HG02970 (cell line): ENCODE results near the gene IGFN1.
"Not testable (repeated sequence)": the region's sequence is repeated elsewhere in the genome, so short reads cannot be mapped to it uniquely, and the experiment has no call there.

ENCODE experiments used
- ATAC-seq: cut with Tn5 transposase; IDR thresholded peaks from one replicate; pipeline ENCODE4 v1.9.1; 2021; ENCODE audit warnings: mild to moderate bottlenecking, moderate library complexity, moderate number of reproducible peaks; ENCODE audit not compliant: unreplicated experiment, low FRiP score

Gene IGFN1

DNA sequence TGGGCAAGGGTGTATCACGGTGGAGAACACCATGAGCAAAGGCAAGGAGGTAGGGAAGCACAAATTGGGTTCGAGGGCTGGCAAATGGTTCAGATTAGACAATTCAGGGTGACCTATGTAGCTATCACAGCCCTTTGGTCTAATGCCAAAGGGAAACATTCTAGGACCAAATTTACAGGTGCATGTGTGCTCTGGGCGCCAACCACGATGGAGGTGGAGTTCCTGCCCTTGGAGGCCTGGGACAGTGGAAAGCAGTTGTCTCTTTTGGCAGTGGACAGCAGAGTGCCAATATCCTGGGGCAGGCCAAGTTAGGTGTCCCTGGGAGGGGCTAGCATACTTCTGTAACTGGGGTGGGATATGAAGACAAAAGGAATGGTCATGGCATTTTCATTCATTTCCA is 40.1 kb downstream of the IGFN1 start:
- no peak for ATAC-seq

DNA sequence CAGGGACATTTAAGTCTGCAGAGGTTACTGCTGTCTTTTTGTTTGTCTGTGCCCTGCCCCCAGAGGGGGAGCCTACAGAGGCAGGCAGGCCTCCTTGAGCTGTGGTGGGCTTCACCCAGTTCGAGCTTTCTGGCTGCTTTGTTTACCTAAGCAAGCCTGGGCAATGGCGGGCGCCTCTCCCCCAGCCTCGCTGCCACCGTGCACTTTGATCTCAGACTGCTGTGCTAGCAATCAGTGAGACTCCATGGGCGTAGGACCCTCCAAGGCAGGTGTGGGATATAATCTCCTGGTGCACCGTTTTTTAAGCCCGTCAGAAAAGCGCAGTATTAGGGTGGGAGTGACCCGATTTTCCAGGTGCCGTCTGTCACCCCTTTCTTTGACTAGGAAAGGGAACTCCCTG is 49.0 kb downstream of the IGFN1 start:
- ATAC-seq = not testable (repeated sequence)

DNA sequence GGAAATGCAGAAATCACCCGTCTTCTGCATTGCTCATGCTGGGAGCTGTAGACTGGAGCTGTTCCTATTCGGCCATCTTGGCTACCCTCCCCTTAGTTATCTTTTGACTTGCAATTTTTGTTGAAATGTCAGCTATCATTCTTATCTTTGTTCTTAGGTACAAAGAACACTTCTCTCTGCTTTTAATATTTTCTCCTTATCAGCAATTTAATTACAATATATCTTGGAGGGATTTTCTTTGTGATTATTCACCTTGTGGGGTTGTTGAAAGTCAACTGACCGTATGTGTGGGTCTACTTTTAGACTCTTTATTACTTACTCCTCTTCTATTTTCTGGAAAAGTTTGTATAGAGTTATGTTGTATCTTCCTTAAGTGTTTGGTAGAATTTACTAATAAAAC is 49.5 kb downstream of the IGFN1 start:
- no peak for ATAC-seq

DNA sequence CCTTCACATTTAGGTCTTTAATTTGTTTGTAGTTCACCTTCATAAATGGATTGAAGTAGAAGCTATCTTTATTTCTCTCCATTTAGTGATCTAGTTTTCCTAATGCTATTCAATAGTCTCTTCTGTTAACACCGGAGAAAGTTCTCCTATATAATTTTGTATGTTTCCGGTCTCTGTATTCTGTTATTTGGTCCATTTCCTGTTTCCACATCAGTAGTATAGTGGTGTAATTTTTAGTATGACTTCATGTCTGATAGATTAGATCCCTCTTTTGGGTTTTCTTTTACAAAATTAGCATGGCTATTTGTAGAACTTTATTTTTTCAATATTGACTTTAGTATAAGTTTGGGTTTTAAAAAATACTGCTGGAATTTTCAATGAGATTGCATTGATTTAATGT is 51.1 kb downstream of the IGFN1 start:
- no peak for ATAC-seq

DNA sequence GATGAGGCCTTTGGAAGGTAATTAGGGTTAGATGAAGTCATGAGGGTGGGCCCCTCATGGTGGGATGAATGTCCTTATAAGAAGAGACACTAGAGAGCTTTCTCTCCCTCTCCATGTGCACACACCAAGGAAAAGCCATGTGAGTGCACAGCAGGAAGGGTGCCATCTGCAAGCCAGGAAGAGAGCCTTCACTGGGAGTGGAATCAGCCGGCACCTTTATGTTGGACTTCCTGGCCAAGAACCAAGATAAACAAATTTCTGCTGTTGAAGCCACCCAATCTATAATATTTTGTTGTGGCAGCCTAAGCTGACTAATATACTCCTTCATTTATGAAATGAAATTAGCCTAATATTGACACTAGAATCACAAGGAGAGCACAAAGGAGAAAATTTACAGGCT is 54.5 kb downstream of the IGFN1 start:
- no peak for ATAC-seq

DNA sequence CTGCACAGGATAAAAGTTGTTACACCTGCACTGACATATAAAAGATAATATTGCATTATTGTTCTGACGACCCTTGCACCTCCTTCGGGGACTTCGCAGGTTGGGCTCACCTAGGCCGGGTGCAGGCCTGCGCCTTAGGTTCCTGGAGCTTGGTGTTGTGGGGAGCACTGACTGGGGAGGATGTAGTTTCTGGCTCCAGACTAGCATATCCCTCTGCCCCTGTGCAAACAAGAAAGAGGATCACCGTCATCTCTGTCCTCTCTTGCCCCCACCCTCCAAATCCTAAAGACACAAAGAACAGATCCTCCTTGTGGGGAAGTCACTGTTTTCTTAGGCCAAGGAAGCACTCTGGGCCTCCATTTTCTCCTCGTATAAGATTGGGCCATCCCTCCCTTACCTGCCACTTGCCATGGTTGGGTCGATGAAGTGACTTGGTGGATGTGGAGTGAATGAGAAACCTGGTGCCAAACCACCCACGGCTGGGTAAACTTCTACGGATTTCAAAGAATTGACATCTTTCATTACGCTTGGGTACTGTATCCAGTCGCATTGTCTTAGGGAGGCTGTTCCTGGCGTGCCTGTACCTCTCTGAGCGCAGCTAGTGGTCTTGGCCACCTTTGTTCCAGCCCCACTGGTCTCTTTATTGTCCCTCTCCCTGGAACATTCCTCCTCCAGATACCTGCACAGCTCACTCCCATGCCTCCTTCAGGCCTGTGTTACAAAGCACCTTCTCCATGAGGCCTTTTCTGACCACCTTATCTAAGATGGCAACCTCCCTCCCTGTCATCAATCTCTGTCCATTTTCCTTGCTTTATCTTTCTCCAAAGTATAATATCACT is 58.3 kb downstream of the IGFN1 start:
- ATAC-seq = no peak

DNA sequence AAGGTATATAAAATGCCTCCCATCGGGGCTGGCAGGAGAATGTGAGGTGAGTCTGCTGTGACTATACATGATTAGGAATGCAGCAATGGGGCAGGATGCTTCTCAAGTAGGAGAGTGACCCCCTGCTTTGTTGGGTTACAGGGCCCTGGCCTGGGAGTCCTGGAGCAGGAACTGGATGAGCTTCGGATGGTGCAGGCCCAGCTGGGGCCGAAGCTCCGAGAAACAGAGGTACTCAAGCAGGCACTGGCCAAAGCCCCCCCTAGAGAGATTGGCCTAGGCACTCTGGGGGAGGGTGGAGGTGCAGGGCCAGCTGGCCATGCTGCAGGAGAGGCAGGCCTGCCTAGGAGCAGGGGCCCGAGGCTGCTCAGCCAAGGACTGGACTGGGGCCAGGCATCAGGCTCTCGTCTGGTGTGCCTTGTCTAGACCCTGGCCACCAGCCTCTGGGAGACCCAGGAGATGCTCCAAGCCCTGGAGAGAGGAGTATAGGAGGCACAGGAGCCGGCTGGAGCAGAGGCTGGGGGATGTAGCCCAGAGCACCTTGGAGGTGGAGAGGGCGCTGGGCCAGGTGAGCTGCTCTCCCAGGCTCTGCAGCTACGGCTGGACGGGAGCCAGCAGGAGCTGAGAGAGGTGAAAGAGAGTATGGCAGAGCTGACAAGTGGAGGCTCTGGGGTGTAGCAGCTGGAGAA is 59.8 kb downstream of the IGFN1 start:
- ATAC-seq = no peak

DNA sequence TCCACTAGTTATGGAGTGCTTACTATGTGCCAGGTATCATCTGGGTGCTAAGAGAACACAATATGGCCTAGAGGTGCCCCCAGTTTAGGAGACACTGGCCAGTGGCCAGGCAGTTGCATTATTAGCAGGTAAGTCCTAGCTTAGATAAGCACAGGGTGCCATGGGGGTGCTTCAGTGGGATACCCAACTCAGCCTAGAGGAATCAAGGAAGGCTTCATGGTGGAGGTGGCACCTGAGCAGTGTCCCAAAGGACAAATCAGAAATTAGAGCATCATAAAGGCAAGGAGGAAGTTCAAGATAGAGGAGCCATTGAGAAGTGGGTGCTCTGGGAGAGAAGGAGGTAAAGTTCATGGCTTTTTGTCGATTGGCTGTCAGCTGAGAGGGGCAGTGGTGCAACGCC is 60.8 kb downstream of the IGFN1 start:
- no peak for ATAC-seq

DNA sequence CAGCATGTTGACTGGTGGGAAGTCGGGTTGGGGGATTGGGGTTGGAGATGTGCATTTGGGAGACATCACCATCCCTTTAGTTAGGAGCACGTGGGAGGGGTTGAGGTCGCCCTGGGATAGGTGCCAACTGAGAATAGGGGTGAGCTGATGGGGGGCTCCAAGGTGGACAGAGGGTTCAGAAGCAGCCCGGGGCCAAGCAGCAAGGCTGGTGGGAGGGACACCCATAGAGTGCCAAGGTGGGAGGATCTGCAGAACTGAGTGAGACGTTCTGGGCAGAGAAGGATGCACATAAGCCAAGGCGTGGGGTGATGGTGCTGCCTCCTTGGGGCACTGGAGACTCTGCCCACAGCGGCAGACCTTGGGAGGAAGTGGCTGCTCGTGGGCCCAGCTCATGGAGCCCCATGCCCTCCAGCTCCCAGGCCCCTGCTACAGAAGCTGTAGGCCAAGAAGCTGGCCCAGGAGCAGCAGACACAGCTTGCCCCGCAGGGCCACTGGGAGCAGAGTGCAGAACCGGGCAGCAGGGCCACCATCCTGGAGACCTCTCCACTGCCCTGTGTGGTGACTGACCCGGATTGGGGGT is 61.3 kb downstream of the IGFN1 start:
- no peak for ATAC-seq

DNA sequence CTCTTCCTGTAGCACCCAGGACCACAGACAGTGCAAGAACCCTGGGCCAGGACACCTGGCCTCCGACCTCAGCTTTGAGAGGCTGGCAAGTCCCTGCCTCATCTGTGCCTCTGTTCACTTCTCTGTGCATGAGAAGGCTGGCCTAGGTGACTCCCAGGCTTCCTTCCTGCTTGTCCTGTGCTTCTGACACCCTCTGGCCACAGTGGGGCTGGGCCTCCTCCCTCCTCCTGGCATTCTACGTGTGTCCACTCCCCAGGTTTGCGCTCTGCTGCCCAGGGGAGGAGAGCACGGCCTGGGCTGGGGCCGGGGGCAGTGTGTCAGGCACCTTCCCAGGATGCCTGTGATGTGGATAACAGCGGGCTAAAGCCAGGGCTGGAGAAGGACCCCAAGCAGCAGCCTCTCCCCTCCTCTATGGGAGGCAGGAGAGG is 62.3 kb downstream of the IGFN1 start:
- no peak for ATAC-seq

DNA sequence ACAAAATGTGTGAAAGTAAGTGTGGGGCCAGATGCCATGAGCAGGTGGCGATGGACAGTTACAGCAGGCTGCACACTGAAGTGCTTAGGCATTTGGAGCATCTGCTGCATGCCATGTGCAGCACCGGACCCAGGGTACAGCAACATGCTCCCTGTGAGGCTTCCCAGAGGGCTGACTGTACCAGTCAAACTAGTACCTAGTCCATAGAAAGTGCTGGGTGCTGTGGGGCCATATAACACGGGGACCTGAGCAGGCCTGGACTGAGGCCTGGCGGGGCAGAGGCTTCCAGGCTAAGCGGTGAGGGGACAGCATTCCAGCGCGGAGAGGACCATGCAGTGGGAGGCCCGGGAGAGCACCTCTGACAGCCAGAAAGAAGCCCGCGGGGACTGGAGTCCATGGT is 62.8 kb downstream of the IGFN1 start:
- no peak for ATAC-seq

DNA sequence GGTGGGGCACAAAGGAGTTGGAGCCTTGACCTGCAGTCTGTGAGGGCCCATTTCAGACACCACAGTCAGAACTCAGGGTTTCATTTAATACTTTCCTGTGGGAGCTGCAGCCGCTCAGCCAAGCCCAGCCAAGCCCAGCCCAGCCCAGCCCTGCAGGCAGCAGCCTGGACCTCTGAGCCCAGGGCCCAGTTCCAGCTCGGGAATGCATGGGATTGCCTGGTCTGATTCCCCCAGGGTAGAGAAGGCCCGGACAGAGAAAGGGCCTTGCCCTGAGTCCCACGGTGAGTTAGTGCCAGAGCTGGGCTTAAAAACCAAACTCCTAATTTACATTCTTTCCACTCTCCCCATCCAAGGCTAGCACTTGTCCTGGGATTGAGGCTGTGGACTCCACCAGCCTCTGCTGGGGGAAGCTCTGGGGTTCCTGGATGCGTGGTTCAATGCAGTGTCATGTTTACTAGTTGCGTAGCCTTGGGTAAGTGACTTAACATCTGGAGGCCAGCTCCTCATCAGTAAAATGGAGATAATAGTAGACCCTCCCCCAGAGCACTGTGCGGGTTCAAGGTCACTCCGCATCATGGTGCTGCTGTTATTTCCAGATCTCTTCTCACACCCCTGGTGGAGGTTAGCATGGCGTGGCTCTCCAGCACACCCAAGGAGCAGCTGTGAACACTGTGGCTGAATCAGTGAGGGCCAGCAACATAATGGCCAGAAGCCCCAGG is 63.4 kb downstream of the IGFN1 start:
- ATAC-seq = no peak

DNA sequence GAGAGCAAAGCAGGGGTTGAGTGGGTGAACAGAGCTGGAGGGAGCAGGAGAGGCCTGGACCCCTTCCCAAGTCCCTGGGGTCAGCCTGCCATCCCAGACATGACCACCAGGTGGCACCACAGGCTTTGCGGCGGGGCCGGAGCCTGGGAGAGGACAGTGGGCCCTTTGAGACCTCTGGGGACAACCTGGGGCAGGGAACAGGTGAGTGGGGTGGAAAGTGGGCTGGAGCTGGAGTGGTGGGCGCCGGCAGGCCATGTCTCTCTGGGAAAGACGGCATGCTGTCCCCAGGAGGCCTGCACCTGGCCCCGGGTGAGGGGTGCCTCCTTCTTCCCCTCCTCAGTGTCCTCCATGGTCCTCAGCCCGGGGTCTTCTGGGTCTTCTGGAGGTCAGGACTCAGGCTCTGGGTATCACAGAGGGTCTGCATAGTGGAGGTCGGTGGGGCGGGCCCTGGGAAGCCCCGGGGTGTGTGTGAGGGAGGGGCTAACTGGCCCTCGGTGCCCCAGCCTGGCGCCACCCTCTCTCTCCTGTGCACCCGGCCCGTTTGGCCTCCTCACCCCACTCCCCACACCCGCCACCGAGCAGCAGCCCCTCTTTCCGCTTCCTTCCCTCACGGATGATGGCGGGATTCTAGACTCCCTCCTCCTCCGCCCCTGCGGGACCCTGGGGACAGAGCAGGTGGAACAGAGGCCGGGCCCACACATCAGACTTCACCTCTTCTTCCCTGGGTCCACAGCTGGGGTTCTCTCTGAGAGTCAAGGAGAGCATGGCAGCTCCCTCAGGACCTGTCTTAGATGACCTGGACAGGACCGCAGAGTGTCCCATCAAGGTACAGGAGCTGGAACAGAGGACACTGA is 64.2 kb downstream of the IGFN1 start:
- no peak for ATAC-seq

DNA sequence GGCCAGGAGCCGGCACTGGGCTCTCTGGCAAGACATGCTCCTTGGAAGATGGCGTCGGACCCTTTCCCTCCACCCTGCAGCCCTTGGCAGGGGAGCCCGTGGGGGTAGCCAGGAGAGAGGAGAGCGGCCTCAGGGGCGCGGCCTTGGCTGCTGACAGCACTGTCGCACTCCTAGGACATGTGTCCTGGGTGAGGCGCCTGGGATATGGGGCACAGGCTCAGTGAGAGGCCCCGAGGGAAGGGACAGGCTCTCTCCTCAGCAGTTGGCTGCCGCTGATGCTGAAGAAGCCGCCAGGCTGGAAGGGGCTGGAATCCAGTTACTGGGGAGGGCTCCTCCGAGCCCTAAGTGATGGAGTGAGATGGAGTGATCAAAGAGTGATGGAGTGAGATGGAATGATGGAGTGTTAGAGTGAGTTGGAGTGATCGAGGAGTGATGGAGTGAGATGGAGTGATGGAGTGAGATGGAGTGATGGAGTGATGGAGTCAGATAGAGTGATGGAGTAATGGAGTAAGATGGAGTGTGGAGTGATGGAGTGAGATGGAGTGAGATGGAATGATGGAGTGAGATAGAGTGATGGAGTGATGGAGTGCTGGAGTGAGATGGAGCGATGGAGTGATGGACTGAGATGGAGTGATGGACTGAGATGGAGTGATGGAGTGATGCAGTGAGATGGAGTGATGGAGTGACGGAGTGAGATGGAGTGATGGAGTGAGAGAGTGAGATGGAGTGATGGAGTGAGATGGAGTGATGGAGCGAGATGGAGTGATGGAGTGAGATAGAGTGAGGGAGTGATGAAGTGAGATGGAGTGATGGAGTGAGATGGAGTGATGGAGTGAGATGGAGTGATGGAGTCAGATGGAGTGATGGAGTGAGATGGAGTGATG is 65.1 kb downstream of the IGFN1 start:
- ATAC-seq = no peak

DNA sequence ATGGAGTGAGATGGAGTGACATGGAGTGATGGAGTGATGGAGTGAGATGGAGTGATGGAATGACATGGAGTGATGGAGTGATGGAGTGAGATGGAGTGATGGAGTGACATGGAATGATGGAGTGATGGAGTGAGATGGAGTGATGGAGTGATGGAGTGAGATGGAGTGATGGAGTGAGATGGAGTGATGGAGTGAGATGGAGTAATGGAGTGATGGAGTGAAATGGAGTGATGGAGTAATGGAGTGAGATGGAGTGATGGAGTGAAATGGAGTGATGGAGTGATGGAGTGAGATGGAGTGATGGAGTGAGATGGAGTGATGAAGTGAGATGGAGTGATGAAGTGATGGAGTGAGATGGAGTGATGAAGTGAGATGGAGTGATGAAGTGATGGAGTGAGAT is 67.5 kb downstream of the IGFN1 start:
- ATAC-seq = not testable (repeated sequence)

DNA sequence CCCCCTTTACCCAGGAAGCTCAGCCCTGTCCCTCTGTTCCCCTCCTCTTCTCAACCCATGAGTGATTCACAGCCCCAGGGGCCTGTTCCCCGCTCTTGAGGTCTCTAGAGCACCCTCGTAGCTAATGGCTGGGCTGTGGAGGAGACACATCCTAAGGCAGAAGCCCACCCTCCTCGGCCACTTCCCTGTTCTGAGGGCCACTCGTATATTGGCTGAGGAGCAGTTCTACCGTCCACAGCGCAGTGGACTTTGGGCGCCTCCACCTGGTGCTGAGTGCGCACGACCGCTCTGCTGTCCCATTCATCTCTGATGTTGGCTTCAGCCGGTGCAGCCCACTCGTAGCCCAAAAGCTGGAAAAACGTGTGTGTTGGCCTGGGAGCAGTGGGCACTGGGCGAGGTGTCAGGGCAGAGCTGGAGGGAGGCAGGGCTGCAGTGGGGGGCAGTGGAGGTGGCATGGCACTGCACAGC is 68.2 kb downstream of the IGFN1 start:
- no peak for ATAC-seq

DNA sequence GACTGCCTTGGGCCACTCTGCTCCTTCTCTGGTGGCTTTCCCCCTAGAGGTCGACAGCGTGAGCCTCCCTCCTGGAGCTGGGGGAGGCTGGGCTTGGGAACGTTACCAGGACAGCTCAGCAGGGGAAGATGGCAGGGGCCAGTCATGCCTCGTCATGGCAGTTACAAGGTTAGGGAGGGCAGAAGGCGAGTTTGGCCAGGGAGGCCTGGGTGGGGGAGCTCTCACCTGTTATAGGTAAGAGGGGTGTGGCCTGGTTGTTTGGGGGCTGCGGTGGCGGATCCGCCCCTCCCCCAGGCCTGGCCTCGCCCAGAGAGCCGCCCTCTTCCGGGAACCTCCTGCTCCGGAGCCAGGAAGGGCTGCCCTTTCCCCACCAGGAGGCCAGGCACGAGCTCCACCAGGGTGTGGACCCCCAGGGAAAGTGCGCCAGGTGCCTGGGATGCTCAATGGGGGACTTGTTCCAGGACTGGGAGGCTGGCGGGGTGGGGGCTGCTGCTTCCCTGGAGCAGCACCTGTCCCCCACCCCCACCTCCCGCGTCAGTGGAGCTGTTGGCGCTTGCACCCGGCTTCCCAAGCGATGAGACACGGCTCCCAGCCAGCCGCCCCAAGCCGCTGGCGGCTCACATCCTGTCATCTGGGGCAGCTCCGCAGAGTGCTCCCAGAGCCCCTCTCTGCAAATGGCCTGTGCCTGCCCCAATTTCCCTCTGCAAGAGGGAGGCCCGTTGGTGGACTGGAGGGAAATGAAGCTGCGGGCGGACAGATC is 69.0 kb downstream of the IGFN1 start:
- ATAC-seq = no peak

DNA sequence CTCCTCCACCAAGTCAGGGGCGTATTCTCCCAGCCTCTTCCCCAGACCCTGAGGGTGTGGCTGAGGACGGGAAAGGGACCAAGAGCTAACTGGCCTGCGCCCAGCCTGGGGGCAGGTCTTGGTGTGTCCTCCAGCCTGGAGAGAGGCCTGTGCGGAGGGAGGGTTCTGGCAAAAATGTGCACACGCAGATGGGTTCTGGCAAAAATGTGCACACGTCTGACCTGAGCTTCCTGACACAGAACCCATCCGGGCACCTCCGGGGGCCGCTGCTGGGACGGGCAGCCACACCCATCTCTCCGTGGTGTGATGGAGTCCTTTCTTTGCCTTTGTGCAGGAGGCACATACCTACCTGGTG is 69.6 kb downstream of the IGFN1 start:
- no peak for ATAC-seq
